Spleen (tissue), 11 donors: ENCODE measurements around the gene BLOC1S4. TPM values are rescaled to one million over a fixed set of nuclear protein-coding genes. Genes with fewer than 3 reads are reported as not detected.
"Not testable (repeated sequence)": the region's sequence is repeated elsewhere in the genome, so short reads cannot be mapped to it uniquely, and the experiment has no call there.

Experiments
- DNase-seq: peaks from one replicate; pipeline ENCODE4 v3.0.0-alpha.2; 2020
- H3K27ac ChIP-seq, 8 donors: fragments of 200-600 bp; sonication (generic) in 7 of 8; 1 replicate in 4 of 8; 2 replicates in 4 of 8; pipeline versions ENCODE4 v1.5.0 to v1.8.0; 2016 to 2021; ENCODE audit warnings: inconsistent platforms in 4 of 8, mild to moderate bottlenecking in 4 of 8, moderate library complexity in 1 of 8
- H3K27me3 ChIP-seq, 7 donors: fragments of 200-600 bp; sonication (generic) in 6 of 7; replicated peaks in 1 of 7; 1 replicate in 4 of 7; 2 replicates in 3 of 7; pipeline versions ENCODE4 v1.5.0 to v1.8.0; 2016 to 2021; ENCODE audit warnings: inconsistent platforms in 3 of 7, mild to moderate bottlenecking in 1 of 7
- H3K36me3 ChIP-seq, 6 donors: fragments of 200-600 bp; sonication (generic) in 5 of 6; 1 replicate in 4 of 6; 2 replicates in 2 of 6; pipeline versions ENCODE4 v1.5.0 to v1.8.0; 2016 to 2021; ENCODE audit warnings: inconsistent platforms in 2 of 6
- H3K4me1 ChIP-seq, 6 donors: fragments of 200-600 bp; sonication (generic) in 5 of 6; 1 replicate in 3 of 6; 2 replicates in 3 of 6; pipeline versions ENCODE4 v1.5.0 to v1.8.0; 2016 to 2021; ENCODE audit warnings: inconsistent platforms in 3 of 6
- H3K4me3 ChIP-seq, 8 donors: fragments of 200-600 bp; sonication (generic) in 7 of 8; 1 replicate in 4 of 8; 2 replicates in 4 of 8; pipeline versions ENCODE4 v1.5.0 to v1.8.0; 2016 to 2021; ENCODE audit warnings: inconsistent platforms in 4 of 8, mild to moderate bottlenecking in 4 of 8, moderate library complexity in 2 of 8
- H3K9me3 ChIP-seq, 8 donors: fragments of 200-600 bp; sonication (generic) in 7 of 8; 1 replicate in 4 of 8; 2 replicates in 4 of 8; pipeline versions ENCODE4 v1.5.0 to v1.8.0; 2016 to 2021; ENCODE audit warnings: inconsistent platforms in 4 of 8
- POLR2A ChIP-seq, 3 donors: fragments of 450-650 bp; IDR thresholded peaks; one replicate each; pipeline ENCODE4 v1.5.1; 2017; ENCODE audit warnings: antibody characterized with exemption in 3 of 3, mild to moderate bottlenecking in 1 of 3
- POLR2AphosphoS5 ChIP-seq, 3 donors: sonication (generic); formaldehyde crosslinking; IDR thresholded peaks; one replicate each; pipeline ENCODE4 v1.5.1; 2017; ENCODE audit warnings: antibody characterized with exemption in 3 of 3
- WGBS, 5 donors: extraction: QIAGEN DNeasy Blood & Tissue Kit in 3 of 5; methylation state at CpG; one replicate each; pipeline versions ENCODE4 v1.1.5 to v1.1.7; 2013 to 2018; 5-methylcytosine and 5-hydroxymethylcytosine counted together
- intact Hi-C: fragments of 100-400 bp; cut with DNase I; formaldehyde crosslinking; loops from one replicate; pipeline ENCODE4 v1.15.0; 2023; ENCODE audit warnings: low total_unique reads
- polyA plus RNA-seq, 3 donors: library from polyadenylated mRNA; stranded (reverse); fragments of 200-250 nt; gene quantifications; one replicate each; pipeline ENCODE4 v1.2.1, GENCODE V29; 2013
- total RNA-seq, 7 donors: library from RNA; depleted of rRNA in 3 of 7; stranded (reverse); fragments of >200 nt in 3 of 7; fragmentation: NEBNext Ultra II Directional in 4 of 7; extraction: Animal tissue kit (Norgen Biotek cat#: 25700) in 4 of 7; gene quantifications; one replicate each; pipeline versions ENCODE4 v1.1.0 to v1.2.1, GENCODE V29; 2016 to 2021
- TF ChIP-seq, protein P1 (sequence below), 11 experiments: fragments of 200-600 bp in 7 of 11; fragments of 450-650 bp in 4 of 11; sonication (generic) in 4 of 11; IDR thresholded peaks in 8 of 11; conservative IDR thresholded peaks in 3 of 11; 1 replicate in 7 of 11; 2 replicates in 4 of 11; pipeline versions ENCODE4 v1.4.0 to v1.8.0; 2016 to 2021; ENCODE audit warnings: antibody characterized with exemption in 11 of 11, inconsistent platforms in 4 of 11, mild to moderate bottlenecking in 1 of 11
- donor health status: healthy with polysubstance abuse.
- donor health status: DM: no; HTN: no; CAD: no; lungs with moderate emphysema.
- donor health status: DM: no; HTN: no; CAD: no.
- donor health status: Bipolar disorder and iron deficiency.
- donor health status: healthy.
- donor health status: DM: no; HTN: no; CAD: no.
- donor health status: DM: yes; HTN: yes; CAD: no.

BLOC1S4 gene
- total and polyA plus RNA-seq, 10 donors: 13.4 to 24.2 (median 19.0) TPM

DNA sequence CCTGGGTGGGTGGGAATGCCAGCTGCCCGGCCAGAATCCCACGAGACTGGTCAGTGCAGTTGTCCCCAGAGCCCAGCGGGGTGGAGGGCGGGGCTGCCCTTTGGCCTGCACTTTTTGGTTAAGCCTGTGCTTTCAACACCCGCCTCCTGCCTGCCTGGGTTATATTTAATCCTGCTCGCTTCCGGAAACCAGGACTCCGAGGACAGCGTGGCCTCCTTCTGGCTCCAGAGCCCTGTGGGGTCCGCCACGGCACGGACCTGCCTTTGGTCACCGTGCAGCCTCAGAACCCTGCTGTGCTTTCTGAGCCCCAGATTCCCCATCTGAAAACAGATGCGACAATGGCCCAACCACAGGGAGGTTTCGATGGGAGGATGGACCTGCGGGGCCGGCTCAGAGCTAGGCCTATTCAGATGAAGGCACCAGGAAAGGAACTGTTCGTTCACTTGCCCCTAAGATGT, 37.2 kb downstream of the BLOC1S4 start:
- Histone ChIP-seq H3K9me3 (no peaks in the 10 kb centered on the region), H3K4me3 (no peak overlapping the region), H3K4me1 (peaks cover 6 to 49% (median 20%) of the 10 kb centered on the region in 6 donors), H3K27me3 (no peaks in the 10 kb centered on the region), H3K27ac (no peak overlapping the region), H3K36me3 (no peaks in the 10 kb centered on the region)
- DNase-seq: no peak
- TF ChIP-seq, protein P1, sequence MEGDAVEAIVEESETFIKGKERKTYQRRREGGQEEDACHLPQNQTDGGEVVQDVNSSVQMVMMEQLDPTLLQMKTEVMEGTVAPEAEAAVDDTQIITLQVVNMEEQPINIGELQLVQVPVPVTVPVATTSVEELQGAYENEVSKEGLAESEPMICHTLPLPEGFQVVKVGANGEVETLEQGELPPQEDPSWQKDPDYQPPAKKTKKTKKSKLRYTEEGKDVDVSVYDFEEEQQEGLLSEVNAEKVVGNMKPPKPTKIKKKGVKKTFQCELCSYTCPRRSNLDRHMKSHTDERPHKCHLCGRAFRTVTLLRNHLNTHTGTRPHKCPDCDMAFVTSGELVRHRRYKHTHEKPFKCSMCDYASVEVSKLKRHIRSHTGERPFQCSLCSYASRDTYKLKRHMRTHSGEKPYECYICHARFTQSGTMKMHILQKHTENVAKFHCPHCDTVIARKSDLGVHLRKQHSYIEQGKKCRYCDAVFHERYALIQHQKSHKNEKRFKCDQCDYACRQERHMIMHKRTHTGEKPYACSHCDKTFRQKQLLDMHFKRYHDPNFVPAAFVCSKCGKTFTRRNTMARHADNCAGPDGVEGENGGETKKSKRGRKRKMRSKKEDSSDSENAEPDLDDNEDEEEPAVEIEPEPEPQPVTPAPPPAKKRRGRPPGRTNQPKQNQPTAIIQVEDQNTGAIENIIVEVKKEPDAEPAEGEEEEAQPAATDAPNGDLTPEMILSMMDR (IDR thresholded peaks at IDR 0.05 in 8 of 11, conservative IDR thresholded peaks at IDR 0.05 in 3 of 11): no peak
- TF ChIP-seq POLR2A (IDR thresholded peaks at IDR 0.05): no peak
- no peak for TF ChIP-seq POLR2AphosphoS5 (IDR thresholded peaks at IDR 0.05)
- WGBS, 5 donors: 88 to 95% (median 92%) methylated on average over 11 to 18 of the region's 18 CpGs
- intact Hi-C loops: no loop called here

DNA sequence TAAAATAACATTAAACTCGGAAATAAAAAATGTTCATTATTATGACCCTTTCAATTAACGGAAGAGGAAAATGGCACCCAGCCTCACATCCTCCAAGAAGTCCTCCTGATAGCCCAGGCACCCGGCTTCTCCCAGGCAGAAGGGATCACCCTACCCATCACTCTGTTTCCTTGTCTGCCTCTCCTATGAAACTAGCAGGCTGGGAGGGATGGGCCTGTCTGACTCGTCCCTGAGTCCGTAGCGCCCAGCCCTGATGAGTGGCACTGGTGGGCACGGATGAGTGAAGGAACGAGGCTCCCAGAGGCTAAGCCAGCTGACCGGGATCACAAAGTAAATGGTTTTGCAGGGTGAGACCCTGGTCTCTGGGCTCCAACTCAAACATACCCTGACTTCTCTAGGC, 37.9 kb downstream of the BLOC1S4 start:
- Histone ChIP-seq H3K4me3 (no peak overlapping the region), H3K36me3 (no peaks in the 10 kb centered on the region), H3K4me1 (peaks cover 5 to 42% (median 17%) of the 10 kb centered on the region in 6 donors), H3K27me3 (no peaks in the 10 kb centered on the region), H3K27ac (no peak overlapping the region), H3K9me3 (no peaks in the 10 kb centered on the region)
- TF ChIP-seq, protein P1 (IDR thresholded peaks at IDR 0.05 in 8 of 11, conservative IDR thresholded peaks at IDR 0.05 in 3 of 11): no peak
- TF ChIP-seq POLR2AphosphoS5 (IDR thresholded peaks at IDR 0.05) (no peak), POLR2A (IDR thresholded peaks at IDR 0.05) (no peak)
- intact Hi-C loops: no loop called here
- DNase-seq: no peak
- WGBS, 5 donors: 84 to 97% (median 94%) methylated on average over 9 of the region's 9 CpGs

DNA sequence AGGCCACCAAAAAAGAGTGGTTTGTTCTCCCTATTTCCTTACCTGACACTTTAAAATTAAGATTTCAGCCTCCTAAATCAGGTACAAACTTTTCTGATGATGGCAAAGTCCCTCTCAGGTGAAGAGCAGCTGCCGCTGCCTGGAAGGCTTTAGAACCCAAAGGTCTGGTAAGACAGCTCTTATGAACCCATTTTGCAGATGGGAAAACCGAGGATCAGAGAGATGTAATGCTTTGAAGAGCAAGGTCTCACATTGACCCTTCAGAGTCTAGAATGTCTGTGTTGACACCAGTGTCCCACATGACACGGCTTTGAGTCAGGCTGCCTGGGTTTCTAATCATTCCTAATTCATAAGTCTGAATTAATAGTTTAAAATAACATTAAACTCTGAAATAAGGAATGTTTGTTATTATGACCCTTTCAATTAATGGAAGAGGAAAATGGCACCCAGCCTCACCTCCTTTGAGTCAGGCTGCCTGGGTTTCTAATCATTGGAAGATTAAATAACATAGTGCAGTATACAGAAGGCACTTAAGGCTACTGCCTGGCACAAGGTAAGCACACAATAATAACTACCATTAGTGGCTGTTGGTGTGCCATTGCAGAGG, 38.6 kb downstream of the BLOC1S4 start:
- intact Hi-C loops: no loop called here
- no peaks in the 10 kb centered on the region for H3K9me3 ChIP-seq
- TF ChIP-seq, protein P1 (IDR thresholded peaks at IDR 0.05 in 8 of 11, conservative IDR thresholded peaks at IDR 0.05 in 3 of 11): no peak
- TF ChIP-seq POLR2AphosphoS5 (IDR thresholded peaks at IDR 0.05) (no peak), POLR2A (IDR thresholded peaks at IDR 0.05) (no peak)
- no peak overlapping the region for H3K4me3 ChIP-seq
- DNase-seq: no peak
- WGBS, 5 donors: 84 to 95% (median 86%) methylated on average over 3 of the region's 3 CpGs
- peaks cover 0 to 35% (median 11%) of the 10 kb centered on the region in 6 donors for H3K4me1 ChIP-seq
- H3K27ac ChIP-seq: no peak overlapping the region
- no peaks in the 10 kb centered on the region for H3K27me3 ChIP-seq
- no peaks in the 10 kb centered on the region for H3K36me3 ChIP-seq

DNA sequence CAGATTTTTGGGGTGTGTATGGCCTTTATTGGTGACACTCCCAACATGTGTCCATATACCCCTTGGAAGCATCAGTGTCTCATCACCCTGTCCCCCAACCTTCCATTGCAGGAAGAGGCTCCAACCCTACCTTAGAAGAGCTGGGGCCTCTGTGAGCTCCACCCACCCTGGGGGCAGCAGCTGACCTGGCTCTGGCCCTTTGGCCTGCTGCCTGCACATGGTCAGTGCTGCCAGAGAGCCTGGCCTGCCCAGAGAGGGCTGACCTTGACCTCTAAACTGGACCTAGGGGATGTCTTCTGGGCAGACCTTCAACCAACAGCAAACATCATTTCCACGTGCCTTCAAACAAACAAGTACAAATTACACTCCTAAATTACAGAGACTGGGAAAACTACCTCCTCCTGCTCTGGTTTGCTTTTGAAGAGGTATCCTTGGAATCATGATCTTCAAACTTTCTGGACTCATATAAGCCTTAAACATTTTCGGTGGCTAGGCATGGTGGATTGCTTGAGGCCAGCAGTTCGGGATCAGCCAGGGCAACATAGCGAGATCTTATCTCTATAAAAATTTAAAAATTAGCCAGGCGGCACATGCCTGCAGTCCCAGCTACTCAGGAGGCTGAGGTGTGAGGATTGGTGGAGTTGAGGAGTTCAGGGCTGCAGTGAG, 39.2 kb downstream of the BLOC1S4 start:
- DNase-seq: no peak
- Histone ChIP-seq H3K27ac (peak overlapping the region in 1 of 8 donors; percentile 33), H3K4me1 (peaks cover 0 to 28% (median 7%) of the 10 kb centered on the region in 6 donors), H3K9me3 (no peaks in the 10 kb centered on the region), H3K36me3 (no peaks in the 10 kb centered on the region), H3K27me3 (no peaks in the 10 kb centered on the region), H3K4me3 (no peak overlapping the region)
- TF ChIP-seq POLR2A (IDR thresholded peaks at IDR 0.05) (no peak), POLR2AphosphoS5 (IDR thresholded peaks at IDR 0.05) (peak in 1 of 3 donors; percentile 11)
- intact Hi-C loops: no loop called here
- 82 to 92% (median 86%) methylated on average over 5 of the region's 5 CpGs for WGBS, 5 donors

DNA sequence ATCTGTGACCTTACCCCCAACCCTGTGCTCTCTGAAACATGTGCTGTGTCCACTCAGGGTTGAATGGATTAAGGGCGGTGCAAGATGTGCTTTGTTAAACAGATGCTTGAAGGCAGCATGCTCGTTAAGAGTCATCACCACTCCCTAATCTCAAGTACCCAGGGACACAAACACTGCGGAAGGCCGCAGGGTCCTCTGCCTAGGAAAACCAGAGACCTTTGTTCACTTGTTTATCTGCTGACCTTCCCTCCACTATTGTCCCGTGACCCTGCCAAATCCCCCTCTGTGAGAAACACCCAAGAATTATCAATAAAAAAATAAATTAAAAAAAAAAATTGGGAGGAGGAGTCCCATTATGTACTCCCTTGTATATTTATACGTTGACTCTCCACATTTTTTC, 40.4 kb downstream of the BLOC1S4 start:
- intact Hi-C loops, H3K4me3 ChIP-seq, H3K36me3 ChIP-seq, H3K9me3 ChIP-seq, DNase-seq, H3K27ac ChIP-seq, H3K27me3 ChIP-seq: not testable (repeated sequence)
- WGBS, 5 donors: 49 to 74% (median 60%) methylated on average over 2 to 4 of the region's 6 CpGs
- peaks cover 0 to 17% (median 5%) of the 10 kb centered on the region in 6 donors for H3K4me1 ChIP-seq
